ENCODE results near the gene AGR2. TPM values are rescaled to one million over a fixed set of nuclear protein-coding genes. Genes with fewer than 3 reads are reported as not detected.

AGR2 gene
- total RNA-seq, 1 donor from 2014 or later = 25.8 TPM

- Mint-ChIP-seq H3K27ac (peak overlapping the region; percentile 3), H3K4me3 (ENCODE audit: low read depth) (no peak overlapping the region), H3K4me1 (ENCODE audit: low read depth) (peaks cover 7% of the 10 kb centered on the region), H3K36me3 (ENCODE audit: insufficient read depth) (peaks cover 19% of the 10 kb centered on the region), H3K27me3 (no peaks in the 10 kb centered on the region), H3K9me3 (ENCODE audit: low read depth) (no peaks in the 10 kb centered on the region)
- TF ChIP-seq, protein P1, sequence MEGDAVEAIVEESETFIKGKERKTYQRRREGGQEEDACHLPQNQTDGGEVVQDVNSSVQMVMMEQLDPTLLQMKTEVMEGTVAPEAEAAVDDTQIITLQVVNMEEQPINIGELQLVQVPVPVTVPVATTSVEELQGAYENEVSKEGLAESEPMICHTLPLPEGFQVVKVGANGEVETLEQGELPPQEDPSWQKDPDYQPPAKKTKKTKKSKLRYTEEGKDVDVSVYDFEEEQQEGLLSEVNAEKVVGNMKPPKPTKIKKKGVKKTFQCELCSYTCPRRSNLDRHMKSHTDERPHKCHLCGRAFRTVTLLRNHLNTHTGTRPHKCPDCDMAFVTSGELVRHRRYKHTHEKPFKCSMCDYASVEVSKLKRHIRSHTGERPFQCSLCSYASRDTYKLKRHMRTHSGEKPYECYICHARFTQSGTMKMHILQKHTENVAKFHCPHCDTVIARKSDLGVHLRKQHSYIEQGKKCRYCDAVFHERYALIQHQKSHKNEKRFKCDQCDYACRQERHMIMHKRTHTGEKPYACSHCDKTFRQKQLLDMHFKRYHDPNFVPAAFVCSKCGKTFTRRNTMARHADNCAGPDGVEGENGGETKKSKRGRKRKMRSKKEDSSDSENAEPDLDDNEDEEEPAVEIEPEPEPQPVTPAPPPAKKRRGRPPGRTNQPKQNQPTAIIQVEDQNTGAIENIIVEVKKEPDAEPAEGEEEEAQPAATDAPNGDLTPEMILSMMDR (IDR thresholded peaks at IDR 0.05; ENCODE audit: unreplicated experiment) = no peak
- DNase-seq (ENCODE audit: low spot score, unreplicated experiment) = no peak
These were observed 17.7 kb downstream of the AGR2 start for GRCh38 chr7:16787127-16787526.

- no peaks in the 10 kb centered on the region for H3K27me3 Mint-ChIP-seq
- no peaks in the 10 kb centered on the region for H3K9me3 Mint-ChIP-seq (ENCODE audit: low read depth)
- no peak overlapping the region for H3K27ac Mint-ChIP-seq
- no peak overlapping the region for H3K4me3 Mint-ChIP-seq (ENCODE audit: low read depth)
- DNase-seq (ENCODE audit: low spot score, unreplicated experiment) = no peak
- peaks cover 23% of the 10 kb centered on the region for H3K36me3 Mint-ChIP-seq (ENCODE audit: insufficient read depth)
- TF ChIP-seq, protein P1 (IDR thresholded peaks at IDR 0.05; ENCODE audit: unreplicated experiment) = no peak
- H3K4me1 Mint-ChIP-seq (ENCODE audit: low read depth) = peaks cover 7% of the 10 kb centered on the region
These were observed 18.5 kb downstream of the AGR2 start for GRCh38 chr7:16786257-16786656.

GRCh38 chr7:16785846-16786245 is 19.0 kb downstream of the AGR2 start:
- H3K36me3 Mint-ChIP-seq (ENCODE audit: insufficient read depth) = peaks cover 21% of the 10 kb centered on the region
- no peaks in the 10 kb centered on the region for H3K9me3 Mint-ChIP-seq (ENCODE audit: low read depth)
- TF ChIP-seq, protein P1 (IDR thresholded peaks at IDR 0.05; ENCODE audit: unreplicated experiment) = no peak
- no peak for DNase-seq (ENCODE audit: low spot score, unreplicated experiment)
- H3K4me1 Mint-ChIP-seq (ENCODE audit: low read depth) = peaks cover 7% of the 10 kb centered on the region
- no peaks in the 10 kb centered on the region for H3K27me3 Mint-ChIP-seq
- peak overlapping the region; percentile 69 for H3K27ac Mint-ChIP-seq
- H3K4me3 Mint-ChIP-seq (ENCODE audit: low read depth) = no peak overlapping the region

DNA sequence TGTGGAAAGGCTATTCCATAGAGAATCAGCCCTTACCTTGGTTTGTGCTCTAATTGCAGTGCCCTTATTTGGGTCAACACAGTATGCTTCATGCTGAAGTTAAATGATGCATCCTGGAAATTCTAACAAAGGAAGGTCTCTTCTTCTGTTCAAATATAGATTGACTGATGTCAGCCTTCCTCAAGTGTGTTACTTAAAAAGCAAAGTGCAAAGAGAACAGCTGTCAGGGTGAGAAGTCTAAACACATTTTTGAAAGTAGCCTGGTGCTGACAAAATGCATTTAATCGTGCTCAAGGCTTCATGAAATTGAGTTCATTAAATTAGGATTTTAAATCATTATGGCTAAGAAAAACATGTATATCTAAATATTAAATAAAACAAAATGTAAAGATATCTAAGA is 19.5 kb downstream of the AGR2 start:
- Mint-ChIP-seq H3K27ac (no peak overlapping the region), H3K4me1 (ENCODE audit: low read depth) (peaks cover 7% of the 10 kb centered on the region)

GRCh38 chr7:16780596-16780995 is 24.2 kb downstream of the AGR2 start:
- TF ChIP-seq, protein P1 (IDR thresholded peaks at IDR 0.05; ENCODE audit: unreplicated experiment) = no peak
- no peak for DNase-seq (ENCODE audit: low spot score, unreplicated experiment)
- no peaks in the 10 kb centered on the region for H3K9me3 Mint-ChIP-seq (ENCODE audit: low read depth)
- no peak overlapping the region for H3K27ac Mint-ChIP-seq
- H3K4me1 Mint-ChIP-seq (ENCODE audit: low read depth) = peaks cover 3% of the 10 kb centered on the region
- H3K4me3 Mint-ChIP-seq (ENCODE audit: low read depth) = no peak overlapping the region
- H3K27me3 Mint-ChIP-seq = no peaks in the 10 kb centered on the region
- H3K36me3 Mint-ChIP-seq (ENCODE audit: insufficient read depth) = peaks cover 14% of the 10 kb centered on the region

More for the DNA sequence above, 19.5 kb downstream of the AGR2 start:
- TF ChIP-seq, protein P1 (IDR thresholded peaks at IDR 0.05; ENCODE audit: unreplicated experiment) = no peak
- no peak overlapping the region for H3K4me3 Mint-ChIP-seq (ENCODE audit: low read depth)
- no peak for DNase-seq (ENCODE audit: low spot score, unreplicated experiment)
- no peaks in the 10 kb centered on the region for H3K9me3 Mint-ChIP-seq (ENCODE audit: low read depth)
- no peaks in the 10 kb centered on the region for H3K27me3 Mint-ChIP-seq
- H3K36me3 Mint-ChIP-seq (ENCODE audit: insufficient read depth) = peaks cover 23% of the 10 kb centered on the region

All from progenitor cell of endocrine pancreas (in vitro differentiated cells).